Measurements from ENCODE around the gene BIVM.

DNA sequence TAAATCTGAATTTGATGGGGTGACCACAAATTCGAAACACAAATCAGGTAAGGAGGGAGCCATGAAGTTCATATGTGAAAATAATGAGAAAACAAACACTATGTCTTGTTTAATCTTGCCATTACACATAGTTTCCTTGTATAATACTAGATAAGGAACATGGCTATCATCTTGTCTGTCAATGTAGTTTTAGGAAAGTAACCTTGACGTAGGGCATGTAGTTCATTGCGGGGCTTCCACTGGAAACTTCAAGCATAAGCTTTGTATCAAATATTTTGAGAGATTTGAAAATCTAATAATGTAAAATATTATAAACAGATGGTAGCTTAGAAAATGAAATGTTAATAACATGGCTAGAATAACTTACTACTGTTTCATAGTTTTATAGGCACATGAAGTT lies 8.8 kb downstream of the BIVM start:
- TF ChIP-seq GATA3 (IDR thresholded peaks at IDR 0.05; ENCODE audit: low read depth, low read length) (no peak), GATA2 (IDR thresholded peaks at IDR 0.05; ENCODE audit: low read depth, low read length) (no peak)
